Vagina (tissue), 2 donors: Measurements from ENCODE around the gene TH. TPM values are rescaled to one million over a fixed set of nuclear protein-coding genes. Genes with fewer than 3 reads are reported as not detected.

ENCODE experiments used
- DNase-seq, 2 donors: peaks; one replicate each; pipeline ENCODE4 v3.0.0-alpha.2; 2017; ENCODE audit errors: extremely low spot score in 2 of 2
- H3K27ac ChIP-seq: fragments of 200-600 bp; sonication (generic); one replicate; pipeline ENCODE4 v1.5.1; 2019
- H3K27me3 ChIP-seq: fragments of 200-600 bp; sonication (generic); one replicate; pipeline ENCODE4 v1.5.1; 2019
- H3K36me3 ChIP-seq, 2 donors: fragments of 200-600 bp; sonication (generic); one replicate each; pipeline ENCODE4 v1.5.1; 2017 to 2019
- H3K4me1 ChIP-seq: fragments of 200-600 bp; sonication (generic); one replicate; pipeline ENCODE4 v1.5.1; 2019
- H3K4me3 ChIP-seq, 2 donors: fragments of 200-600 bp; sonication (generic); 1 replicate in 1 of 2; 2 replicates in 1 of 2; pipeline ENCODE4 v1.5.1; 2016 to 2019
- H3K9me3 ChIP-seq: fragments of 200-600 bp; sonication (generic); one replicate; pipeline ENCODE4 v1.5.1; 2019
- POLR2A ChIP-seq, 2 donors: fragments of 450-650 bp; IDR thresholded peaks; one replicate each; pipeline ENCODE4 v1.6.1; 2017; ENCODE audit warnings: antibody characterized with exemption in 2 of 2, mild to moderate bottlenecking in 2 of 2, moderate library complexity in 2 of 2
- POLR2AphosphoS5 ChIP-seq, 2 donors: sonication (generic); formaldehyde crosslinking; IDR thresholded peaks; one replicate each; pipeline ENCODE4 v1.9.0; 2017; ENCODE audit warnings: antibody characterized with exemption in 2 of 2, mild to moderate bottlenecking in 2 of 2, low read depth in 1 of 2; ENCODE audit not compliant: insufficient read depth in 1 of 2
- intact Hi-C: fragments of 100-400 bp; cut with DNase I; formaldehyde crosslinking; loops from one replicate; pipeline ENCODE4 v1.15.1; 2023
- total RNA-seq: library from RNA; depleted of rRNA; stranded (reverse); fragments of >200 nt; gene quantifications from one replicate; pipeline ENCODE4 v1.2.3, GENCODE V29; 2016
- TF ChIP-seq, protein P1 (sequence below), 3 experiments: fragments of 450-650 bp in 2 of 3; fragments of 200-600 bp in 1 of 3; sonication (generic) in 1 of 3; IDR thresholded peaks; one replicate each; pipeline ENCODE4 v1.5.1; 2017 to 2019; ENCODE audit warnings: antibody characterized with exemption in 3 of 3, mild to moderate bottlenecking in 2 of 3, moderate library complexity in 2 of 3

TH gene
- total RNA-seq, 1 donor from 2014 or later, result 21.9 TPM

DNA sequence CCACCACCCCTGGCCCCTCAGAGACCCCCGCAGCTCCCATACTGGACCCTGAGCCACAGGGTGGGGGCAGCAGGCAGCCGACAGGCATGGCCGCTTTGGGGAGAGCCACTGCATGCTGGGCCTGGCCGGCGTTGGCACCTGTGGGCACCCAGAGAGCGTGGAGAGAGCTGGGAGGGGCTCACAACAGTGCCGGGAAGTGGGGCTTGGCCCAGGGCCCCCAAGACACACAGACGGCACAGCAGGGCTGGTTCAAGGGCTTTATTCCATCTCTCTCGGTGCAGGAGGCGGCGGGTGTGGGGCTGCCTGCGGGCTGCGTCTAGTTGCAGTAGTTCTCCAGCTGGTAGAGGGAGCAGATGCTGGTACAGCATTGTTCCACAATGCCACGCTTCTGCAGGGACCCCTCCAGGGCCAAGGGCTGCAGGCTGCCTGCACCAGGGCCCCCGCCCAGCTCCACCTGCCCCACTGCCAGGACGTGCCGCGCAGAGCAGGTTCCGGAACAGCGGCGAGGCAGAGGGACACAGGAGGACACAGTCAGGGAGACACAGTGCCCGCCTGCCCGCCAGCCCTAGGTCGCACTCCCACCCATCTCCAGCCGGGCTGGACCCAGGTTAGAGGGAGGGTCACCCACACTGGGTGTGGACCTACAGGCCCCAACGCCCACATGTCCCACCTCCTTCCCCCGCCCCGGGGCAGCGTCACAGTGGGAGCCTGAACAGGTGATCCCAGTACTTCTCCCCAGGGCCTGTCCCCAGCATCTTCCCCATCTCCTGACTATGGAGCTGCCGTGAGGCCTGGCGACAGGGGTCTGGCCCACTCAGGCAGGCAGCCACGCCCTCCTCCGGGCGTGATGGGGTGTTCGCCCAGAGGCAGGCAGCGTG lies 11.8 kb downstream of the TH start:
- intact Hi-C loops, result loop anchor here (10.0 kb wide), 2 partner anchors 465 to 505 kb away; partner anchors contain the start of gene KRTAP5-6
- no peak overlapping the region for H3K27ac ChIP-seq
- H3K27me3 ChIP-seq, result no peaks in the 10 kb centered on the region
- H3K9me3 ChIP-seq, result no peaks in the 10 kb centered on the region
- H3K4me3 ChIP-seq, result no peak overlapping the region
- TF ChIP-seq POLR2A (IDR thresholded peaks at IDR 0.05), result no peak
- TF ChIP-seq POLR2AphosphoS5 (IDR thresholded peaks at IDR 0.05; ENCODE audit: insufficient read depth in 1 of 2, low read depth in 1 of 2), result no peak
- TF ChIP-seq, protein P1, sequence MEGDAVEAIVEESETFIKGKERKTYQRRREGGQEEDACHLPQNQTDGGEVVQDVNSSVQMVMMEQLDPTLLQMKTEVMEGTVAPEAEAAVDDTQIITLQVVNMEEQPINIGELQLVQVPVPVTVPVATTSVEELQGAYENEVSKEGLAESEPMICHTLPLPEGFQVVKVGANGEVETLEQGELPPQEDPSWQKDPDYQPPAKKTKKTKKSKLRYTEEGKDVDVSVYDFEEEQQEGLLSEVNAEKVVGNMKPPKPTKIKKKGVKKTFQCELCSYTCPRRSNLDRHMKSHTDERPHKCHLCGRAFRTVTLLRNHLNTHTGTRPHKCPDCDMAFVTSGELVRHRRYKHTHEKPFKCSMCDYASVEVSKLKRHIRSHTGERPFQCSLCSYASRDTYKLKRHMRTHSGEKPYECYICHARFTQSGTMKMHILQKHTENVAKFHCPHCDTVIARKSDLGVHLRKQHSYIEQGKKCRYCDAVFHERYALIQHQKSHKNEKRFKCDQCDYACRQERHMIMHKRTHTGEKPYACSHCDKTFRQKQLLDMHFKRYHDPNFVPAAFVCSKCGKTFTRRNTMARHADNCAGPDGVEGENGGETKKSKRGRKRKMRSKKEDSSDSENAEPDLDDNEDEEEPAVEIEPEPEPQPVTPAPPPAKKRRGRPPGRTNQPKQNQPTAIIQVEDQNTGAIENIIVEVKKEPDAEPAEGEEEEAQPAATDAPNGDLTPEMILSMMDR (IDR thresholded peaks at IDR 0.05), result no peak
- H3K4me1 ChIP-seq, result no peaks in the 10 kb centered on the region
- DNase-seq, result no peak
- H3K36me3 ChIP-seq, result no peaks in the 10 kb centered on the region

DNA sequence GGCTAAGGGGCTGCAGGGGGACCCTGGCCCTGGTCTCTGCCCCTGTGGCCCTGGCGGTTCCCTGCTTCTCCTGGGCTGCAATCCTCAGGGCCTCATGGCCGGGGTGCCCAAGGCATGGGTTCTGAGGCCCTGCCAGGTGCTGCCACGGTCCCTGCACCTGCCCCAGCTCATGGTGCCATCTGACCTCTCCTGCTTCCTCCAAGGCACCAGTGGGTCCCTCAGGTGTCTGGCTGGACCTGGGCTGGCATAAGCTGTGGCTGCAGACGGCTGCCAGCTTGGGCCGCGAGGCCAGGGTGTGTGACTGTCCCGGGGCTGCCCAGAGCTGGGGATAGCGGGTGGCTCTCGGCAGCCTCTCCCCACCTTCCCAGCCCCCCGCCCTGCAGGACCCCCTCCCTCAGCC lies 12.6 kb downstream of the TH start:
- Histone ChIP-seq H3K36me3 (no peaks in the 10 kb centered on the region), H3K9me3 (no peaks in the 10 kb centered on the region), H3K27ac (no peak overlapping the region), H3K27me3 (no peaks in the 10 kb centered on the region), H3K4me1 (no peaks in the 10 kb centered on the region), H3K4me3 (no peak overlapping the region)
- intact Hi-C loops, result loop anchor here (10.0 kb wide), 2 partner anchors 464 to 504 kb away; partner anchors contain the start of gene KRTAP5-6
- no peak for DNase-seq
- TF ChIP-seq POLR2A (IDR thresholded peaks at IDR 0.05) (no peak), POLR2AphosphoS5 (IDR thresholded peaks at IDR 0.05; ENCODE audit: insufficient read depth in 1 of 2, low read depth in 1 of 2) (no peak)
- TF ChIP-seq, protein P1 (IDR thresholded peaks at IDR 0.05), result no peak

DNA sequence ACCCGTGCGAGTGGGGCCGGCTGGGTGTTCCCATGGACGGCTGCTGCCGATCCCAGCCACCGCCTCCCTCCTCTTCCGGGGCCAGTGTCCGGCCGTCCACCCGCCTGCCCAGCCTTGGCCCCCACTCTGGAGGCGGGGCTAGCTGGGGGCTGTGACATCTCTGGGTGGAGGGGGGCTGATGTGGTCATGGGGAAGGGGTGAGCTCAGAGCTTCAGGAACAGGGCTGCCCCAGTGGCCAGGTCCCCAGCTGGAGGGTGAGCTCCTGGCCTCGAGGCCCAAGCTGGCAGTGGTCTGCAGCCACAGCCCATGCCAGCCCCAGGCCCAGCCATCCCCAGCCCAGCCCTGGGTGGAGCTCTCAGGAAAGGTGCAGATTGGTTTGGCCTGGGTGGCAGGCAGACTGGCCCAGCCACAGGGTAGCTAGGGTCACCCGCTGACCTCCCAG lies 13.3 kb downstream of the TH start:
- H3K27me3 ChIP-seq, result no peaks in the 10 kb centered on the region
- intact Hi-C loops, result loop anchor here (10.0 kb wide), 2 partner anchors 464 to 504 kb away; partner anchors contain the start of gene KRTAP5-6
- H3K9me3 ChIP-seq, result no peaks in the 10 kb centered on the region
- H3K27ac ChIP-seq, result no peak overlapping the region
- DNase-seq, result no peak
- no peak for TF ChIP-seq POLR2A (IDR thresholded peaks at IDR 0.05)
- H3K36me3 ChIP-seq, result no peaks in the 10 kb centered on the region
- H3K4me1 ChIP-seq, result no peaks in the 10 kb centered on the region
- no peak overlapping the region for H3K4me3 ChIP-seq

DNA sequence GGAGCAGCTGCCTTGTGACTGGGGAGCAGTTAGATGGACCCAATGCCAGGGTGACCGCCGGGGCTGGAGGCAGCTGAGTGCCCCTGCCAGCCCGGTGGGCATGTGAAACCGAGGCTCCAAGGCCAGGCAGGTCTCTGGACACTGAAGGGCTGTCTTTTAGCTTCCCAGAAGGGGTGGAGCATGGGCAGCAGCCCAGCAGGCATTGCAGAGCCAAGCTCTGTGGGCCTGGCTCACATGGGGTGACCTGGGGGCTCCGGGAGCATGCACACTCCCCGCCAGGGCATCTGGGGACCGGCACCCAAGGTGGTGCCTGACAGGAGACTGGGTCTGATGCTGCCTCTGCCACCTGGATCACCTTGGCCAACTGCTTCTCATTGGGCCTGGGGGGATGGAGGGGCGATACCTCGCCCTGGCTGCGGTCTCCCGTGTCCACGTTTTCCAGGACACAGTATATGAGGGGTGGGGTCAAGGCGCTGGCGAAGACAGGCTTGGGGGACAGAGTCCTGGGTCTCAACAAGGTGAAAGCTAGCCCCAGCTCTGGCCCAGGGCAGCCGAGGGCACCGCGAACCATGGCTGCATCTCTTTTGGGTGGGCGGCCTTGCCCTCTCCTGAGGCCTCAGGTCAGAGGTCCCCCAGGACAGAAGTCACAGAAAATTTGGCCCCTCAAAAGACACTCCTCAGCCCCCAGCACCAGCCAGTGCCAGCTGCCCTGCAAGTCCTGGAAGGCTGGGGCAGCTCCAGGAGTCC lies 14.1 kb downstream of the TH start:
- DNase-seq, result no peak
- H3K9me3 ChIP-seq, result no peaks in the 10 kb centered on the region
- no peaks in the 10 kb centered on the region for H3K4me1 ChIP-seq
- TF ChIP-seq POLR2A (IDR thresholded peaks at IDR 0.05) (no peak), POLR2AphosphoS5 (IDR thresholded peaks at IDR 0.05; ENCODE audit: insufficient read depth in 1 of 2, low read depth in 1 of 2) (no peak)
- TF ChIP-seq, protein P1 (IDR thresholded peaks at IDR 0.05), result no peak
- intact Hi-C loops, result loop anchor here (10.0 kb wide), 2 partner anchors 463 to 503 kb away; partner anchors contain the start of gene KRTAP5-6
- H3K27me3 ChIP-seq, result no peaks in the 10 kb centered on the region
- no peaks in the 10 kb centered on the region for H3K36me3 ChIP-seq
- no peak overlapping the region for H3K4me3 ChIP-seq
- H3K27ac ChIP-seq, result no peak overlapping the region

DNA sequence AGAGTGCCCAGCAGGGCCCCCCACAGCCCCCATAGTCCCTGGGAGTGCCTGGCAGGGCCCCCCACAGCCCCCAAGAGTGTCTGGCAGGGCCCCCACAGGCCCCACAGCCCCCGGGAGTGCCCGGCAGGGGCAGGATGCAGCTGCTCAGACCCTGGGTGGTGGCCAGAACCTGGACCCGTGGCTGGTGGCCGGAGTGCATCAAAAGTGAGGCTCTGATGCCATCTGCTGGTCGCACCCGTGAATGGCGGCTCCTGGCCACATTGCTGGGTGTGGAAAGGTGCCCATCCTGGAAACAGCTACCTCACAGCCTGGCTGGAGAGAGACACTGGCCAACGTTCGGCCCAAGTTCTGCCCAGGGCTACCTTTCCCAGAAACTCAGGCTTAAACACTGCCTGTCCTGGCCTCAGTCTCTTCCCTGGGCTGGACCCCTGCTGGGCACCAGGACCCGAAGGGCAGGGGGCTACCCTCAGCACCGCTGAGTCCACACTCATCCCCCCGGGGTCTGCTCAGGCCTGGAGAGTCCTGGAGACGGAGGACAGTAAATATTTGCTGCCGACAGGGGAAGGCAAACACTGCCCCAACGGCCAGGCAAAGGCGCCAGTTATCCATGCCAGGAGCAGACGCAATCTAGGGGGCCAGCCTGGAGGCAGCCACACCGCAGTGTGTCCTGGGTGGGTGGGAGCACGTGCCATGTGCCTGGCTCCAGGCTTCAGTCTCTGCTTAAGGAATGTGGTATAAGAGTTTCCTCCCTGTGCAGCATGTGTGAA lies 15.0 kb downstream of the TH start:
- H3K36me3 ChIP-seq, result no peaks in the 10 kb centered on the region
- H3K27me3 ChIP-seq, result no peaks in the 10 kb centered on the region
- no peaks in the 10 kb centered on the region for H3K9me3 ChIP-seq
- no peak overlapping the region for H3K27ac ChIP-seq
- peaks cover 3% of the 10 kb centered on the region for H3K4me1 ChIP-seq
- TF ChIP-seq POLR2AphosphoS5 (IDR thresholded peaks at IDR 0.05; ENCODE audit: insufficient read depth in 1 of 2, low read depth in 1 of 2), result no peak
- TF ChIP-seq, protein P1 (IDR thresholded peaks at IDR 0.05), result peak; percentile 25 to 57 (median 26)
- no peak for DNase-seq
- intact Hi-C loops, result loop anchor here (10.0 kb wide), 2 partner anchors 462 to 502 kb away; partner anchors contain the start of gene KRTAP5-6
- no peak overlapping the region for H3K4me3 ChIP-seq
